Measurements from ENCODE around the gene AUTS2.

Gene AUTS2

GRCh38 chr7:70015353-70015752, 417.1 kb downstream of the AUTS2 start:
- no peak for DNase-seq

- DNase-seq, result no peak
Observed at GRCh38 chr7:70016044-70016770, 417.9 kb downstream of the AUTS2 start.

- no peak for DNase-seq
Observed at GRCh38 chr7:70017357-70017756, 419.1 kb downstream of the AUTS2 start.

GRCh38 chr7:70018700-70019099, 420.4 kb downstream of the AUTS2 start:
- DNase-seq, result no peak

- no peak for DNase-seq
Observed at GRCh38 chr7:70027867-70028266, 429.6 kb downstream of the AUTS2 start.

GRCh38 chr7:70028620-70029019, 430.3 kb downstream of the AUTS2 start:
- DNase-seq, result no peak

GRCh38 chr7:70029993-70030392, 431.7 kb downstream of the AUTS2 start:
- DNase-seq, result no peak

GRCh38 chr7:70030745-70031144, 432.5 kb downstream of the AUTS2 start:
- DNase-seq, result no peak

GRCh38 chr7:70031245-70031644, 433.0 kb downstream of the AUTS2 start:
- no peak for DNase-seq

- DNase-seq, result no peak
Observed at GRCh38 chr7:70032649-70033048, 434.4 kb downstream of the AUTS2 start.

- no peak for DNase-seq
Observed at GRCh38 chr7:70033226-70033625, 435.0 kb downstream of the AUTS2 start.

GRCh38 chr7:70034999-70035398, 436.7 kb downstream of the AUTS2 start:
- DNase-seq, result no peak

GRCh38 chr7:70035519-70035918, 437.2 kb downstream of the AUTS2 start:
- no peak for DNase-seq

GRCh38 chr7:70035955-70036354, 437.7 kb downstream of the AUTS2 start:
- DNase-seq, result no peak

- DNase-seq, result no peak
Observed at GRCh38 chr7:70036695-70037094, 438.4 kb downstream of the AUTS2 start.

GRCh38 chr7:70037171-70037933, 439.1 kb downstream of the AUTS2 start:
- DNase-seq, result no peak

- no peak for DNase-seq
Observed at GRCh38 chr7:70040051-70040450, 441.8 kb downstream of the AUTS2 start.

- no peak for DNase-seq
Observed at GRCh38 chr7:70040970-70041766, 442.9 kb downstream of the AUTS2 start.

GRCh38 chr7:70042533-70042932, 444.3 kb downstream of the AUTS2 start:
- DNase-seq, result no peak

- no peak for DNase-seq
Observed at GRCh38 chr7:70043015-70043538, 444.8 kb downstream of the AUTS2 start.

- DNase-seq, result no peak
Observed at GRCh38 chr7:70044064-70044463, 445.8 kb downstream of the AUTS2 start.

GRCh38 chr7:70044525-70044924, 446.2 kb downstream of the AUTS2 start:
- DNase-seq, result no peak

- DNase-seq, result no peak
Observed at GRCh38 chr7:70044981-70045380, 446.7 kb downstream of the AUTS2 start.

All from stimulated activated CD4-positive, alpha-beta T cell treated with anti-CD3 and anti-CD28 coated beads, Interleukin-4, amount 100 ng/mL, for 24 hours (primary cell).